IPS-NIHi11 (cell line): Measurements from ENCODE around the gene AKT1S1.

Experiments used
- DNase-seq: peaks from one replicate; pipeline ENCODE4 v3.0.0; 2012; ENCODE audit warnings: mixed read lengths, low spot score

The AKT1S1 gene

DNA sequence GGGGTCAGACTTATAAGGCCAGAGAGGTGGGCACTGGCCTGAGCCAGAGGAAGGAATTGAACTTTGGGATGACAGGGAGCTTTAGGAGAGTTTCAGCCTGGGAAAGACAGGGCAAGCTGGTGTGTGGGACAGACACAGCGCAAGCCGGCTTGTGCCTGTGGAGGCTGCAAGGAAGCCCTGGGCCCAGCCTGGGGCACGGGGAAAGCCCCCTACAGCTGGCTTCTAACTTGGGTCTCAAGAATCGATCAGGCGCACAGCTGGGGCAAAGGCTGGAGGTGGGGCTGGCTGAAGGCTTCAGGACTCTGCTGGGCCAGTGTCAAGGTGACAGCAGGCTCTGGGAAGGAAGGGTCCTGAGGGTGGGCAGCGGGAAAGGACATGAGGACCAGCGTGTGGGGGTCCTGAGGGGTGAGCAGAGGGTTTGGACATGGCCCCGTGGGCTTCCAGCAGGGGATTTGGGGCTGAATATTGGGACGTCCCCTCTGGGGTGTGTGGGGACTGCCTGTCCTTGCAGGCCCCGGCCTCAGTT, 23.2 kb downstream of the AKT1S1 start:
- no peak for DNase-seq

DNA sequence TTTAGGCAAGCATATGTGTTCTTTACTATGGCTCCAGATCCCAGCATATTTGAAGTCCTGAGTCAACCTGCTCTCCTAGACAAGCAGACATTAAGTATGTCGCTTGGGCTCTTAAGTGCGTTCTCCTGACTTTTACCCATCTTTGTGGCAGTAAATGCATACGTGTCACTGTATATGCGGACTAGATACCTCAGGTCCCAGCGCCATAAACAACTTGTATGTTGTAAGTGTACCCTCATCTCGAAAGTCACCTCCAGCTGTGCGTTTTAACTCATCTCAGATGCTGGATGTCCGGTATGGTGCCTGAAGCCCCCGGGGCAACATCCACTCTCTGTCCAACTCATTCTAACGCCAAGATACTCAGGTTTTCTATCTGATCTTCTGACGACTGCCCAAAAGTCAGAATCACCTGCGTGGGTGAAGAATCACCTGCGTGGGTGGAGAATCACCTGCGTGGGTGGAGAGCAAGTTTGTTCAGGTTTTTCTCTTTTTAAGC, 24.5 kb downstream of the AKT1S1 start:
- DNase-seq = no peak

DNA sequence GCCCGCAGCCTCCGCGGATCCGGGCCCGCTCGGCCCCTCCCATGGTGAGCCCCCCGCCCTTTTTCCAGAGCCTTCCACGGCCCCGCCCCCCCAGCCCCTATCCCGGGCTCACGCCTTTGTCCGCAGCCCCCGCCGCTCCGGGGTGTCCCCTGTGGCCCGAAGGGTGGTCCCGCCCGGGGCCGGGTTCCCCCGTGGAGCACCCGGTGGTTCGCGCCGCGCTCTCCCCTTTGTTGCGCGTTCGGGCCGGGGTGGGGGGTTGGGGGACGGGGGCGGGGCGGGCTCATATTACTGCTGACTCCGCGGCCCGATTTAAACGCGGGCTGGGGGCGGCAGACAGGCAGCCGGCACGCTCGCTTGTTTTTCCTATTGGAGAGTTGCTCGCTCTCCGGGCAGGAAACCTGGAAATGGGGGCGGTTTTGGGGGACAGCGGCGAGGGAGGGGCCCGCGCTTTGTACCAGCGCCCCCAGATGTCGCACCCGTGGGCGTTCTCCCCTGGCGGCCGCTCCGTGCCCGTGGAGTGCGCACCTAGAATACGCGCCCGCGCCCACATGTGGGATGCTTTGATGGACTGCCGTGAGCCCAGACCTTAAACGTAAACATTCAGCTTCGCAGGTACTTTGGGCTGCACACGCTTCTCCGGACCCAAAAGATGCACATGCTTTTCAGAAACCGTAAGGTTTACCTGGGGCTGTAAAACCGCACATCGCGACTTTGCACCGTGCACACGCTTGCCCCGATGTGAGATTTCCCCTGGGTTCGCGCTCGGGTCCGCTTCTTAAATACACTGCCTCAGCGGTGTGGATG, 25.5 kb downstream of the AKT1S1 start:
- peak; percentile 83 for DNase-seq

DNA sequence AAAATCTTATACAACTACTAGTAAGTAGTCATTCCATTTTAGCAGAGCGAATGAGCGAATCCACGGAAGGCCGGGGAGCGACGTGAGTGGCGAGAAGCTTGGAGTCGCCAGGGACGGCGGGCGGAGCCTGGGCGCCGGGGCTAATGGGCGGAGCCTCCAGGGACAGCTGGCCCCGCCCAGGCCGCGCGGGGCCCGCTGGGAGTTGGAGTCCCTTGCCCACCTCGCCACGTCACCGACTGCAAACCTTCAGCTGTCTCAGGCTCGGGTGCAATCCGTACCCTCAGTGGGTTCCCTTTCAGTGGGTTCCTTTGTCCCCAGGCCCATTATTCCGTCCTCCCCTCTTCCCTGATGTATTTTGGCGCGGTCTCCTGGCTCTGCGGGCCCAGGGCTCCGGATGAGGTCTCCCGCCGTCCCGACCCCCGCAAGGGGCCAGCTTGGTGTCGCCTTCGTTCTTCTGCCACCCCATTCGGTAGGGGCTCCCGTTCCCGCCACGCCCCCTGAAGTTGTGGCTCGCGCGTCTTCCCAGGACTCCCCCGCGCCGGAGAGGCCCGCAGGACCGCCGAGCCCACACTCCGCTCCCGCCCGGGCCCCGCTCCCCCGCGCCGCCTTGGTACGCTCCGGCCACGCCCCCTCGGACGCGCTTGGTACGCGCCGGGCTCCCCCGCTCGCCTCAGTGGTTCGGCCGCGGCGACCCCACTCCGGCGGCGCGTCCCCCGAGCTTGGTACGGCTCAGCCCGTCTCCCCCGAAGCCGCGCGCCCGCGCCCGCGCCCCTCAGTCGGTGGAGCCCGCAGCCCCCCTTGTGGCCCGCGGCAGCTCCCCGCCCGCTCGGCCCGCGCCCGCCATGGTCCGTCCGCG, 26.4 kb downstream of the AKT1S1 start, which contains the start of gene PTOV1:
PTOV1 (plus strand) TSS at position 673 of the 856 bp plus-strand sequence.
- peak; percentile 99 for DNase-seq

DNA sequence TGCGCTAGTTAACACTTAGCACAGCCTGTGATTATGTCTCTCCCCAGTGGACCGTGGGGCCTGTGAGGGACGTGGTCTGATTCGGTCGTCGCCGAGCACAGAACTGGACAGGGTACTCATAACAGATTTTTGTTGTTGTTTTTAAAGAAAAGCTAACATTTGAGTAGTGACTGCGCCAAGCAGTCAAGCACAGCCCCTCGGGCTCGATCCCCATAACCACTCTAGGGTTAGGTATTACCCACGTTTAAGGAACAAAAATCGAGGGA, 27.0 kb downstream of the AKT1S1 start:
- DNase-seq = no peak

DNA sequence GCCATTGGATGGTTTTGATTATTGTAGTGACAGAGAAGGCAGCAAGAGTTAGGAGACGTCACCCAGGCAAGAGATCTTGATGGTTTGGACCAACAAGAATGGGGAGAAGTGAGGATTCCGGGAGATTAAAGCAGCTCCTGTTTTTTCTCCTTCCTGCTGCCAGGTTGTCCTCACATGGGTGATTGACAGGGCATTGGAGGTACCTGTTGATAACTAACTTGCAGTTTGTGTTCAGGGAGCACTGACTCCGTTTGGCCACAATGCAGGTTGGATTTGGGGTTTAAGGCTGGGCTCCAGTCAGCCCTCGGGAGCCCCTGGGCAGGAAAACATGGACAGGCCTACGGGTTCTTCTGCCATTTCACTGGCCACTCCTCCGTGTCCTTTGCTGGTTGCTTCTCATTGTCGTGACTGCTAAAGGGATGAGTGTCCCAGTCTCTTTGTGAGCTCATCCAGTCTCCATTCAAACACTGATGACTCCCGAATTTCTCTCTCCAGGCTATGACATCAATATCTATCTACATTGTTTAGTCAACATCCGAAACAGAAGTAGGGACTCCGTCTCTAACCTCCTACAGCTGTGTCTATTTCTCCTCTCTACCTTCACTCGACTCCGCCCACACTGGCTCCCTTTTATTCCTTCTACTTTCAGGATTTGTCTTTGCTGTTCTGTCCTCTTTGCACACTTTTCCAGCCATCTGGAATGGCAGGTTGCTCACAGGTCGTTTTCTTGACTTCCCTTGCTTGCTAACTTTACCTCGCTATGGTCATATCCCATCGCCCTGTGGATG, 27.5 kb downstream of the AKT1S1 start:
- no peak for DNase-seq

DNA sequence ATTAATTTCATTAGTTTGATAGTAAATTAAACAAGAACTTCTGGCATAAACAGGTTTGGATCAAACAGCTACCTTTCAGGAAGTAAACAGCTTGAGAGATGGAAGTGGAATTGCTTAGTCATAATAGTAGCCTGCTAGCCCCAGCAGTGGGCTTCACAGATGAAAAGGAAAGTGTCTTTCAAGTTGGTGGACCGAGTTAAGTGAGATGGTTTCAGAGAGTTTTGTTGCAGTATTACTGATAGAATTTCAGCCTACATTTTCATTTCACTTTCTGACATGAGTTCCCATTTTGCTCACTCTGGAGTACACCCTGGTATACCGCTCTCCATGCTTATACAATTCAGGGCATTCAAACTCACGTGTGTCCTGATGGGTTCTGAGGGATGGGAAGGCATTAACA, 28.2 kb downstream of the AKT1S1 start:
- DNase-seq = no peak

DNA sequence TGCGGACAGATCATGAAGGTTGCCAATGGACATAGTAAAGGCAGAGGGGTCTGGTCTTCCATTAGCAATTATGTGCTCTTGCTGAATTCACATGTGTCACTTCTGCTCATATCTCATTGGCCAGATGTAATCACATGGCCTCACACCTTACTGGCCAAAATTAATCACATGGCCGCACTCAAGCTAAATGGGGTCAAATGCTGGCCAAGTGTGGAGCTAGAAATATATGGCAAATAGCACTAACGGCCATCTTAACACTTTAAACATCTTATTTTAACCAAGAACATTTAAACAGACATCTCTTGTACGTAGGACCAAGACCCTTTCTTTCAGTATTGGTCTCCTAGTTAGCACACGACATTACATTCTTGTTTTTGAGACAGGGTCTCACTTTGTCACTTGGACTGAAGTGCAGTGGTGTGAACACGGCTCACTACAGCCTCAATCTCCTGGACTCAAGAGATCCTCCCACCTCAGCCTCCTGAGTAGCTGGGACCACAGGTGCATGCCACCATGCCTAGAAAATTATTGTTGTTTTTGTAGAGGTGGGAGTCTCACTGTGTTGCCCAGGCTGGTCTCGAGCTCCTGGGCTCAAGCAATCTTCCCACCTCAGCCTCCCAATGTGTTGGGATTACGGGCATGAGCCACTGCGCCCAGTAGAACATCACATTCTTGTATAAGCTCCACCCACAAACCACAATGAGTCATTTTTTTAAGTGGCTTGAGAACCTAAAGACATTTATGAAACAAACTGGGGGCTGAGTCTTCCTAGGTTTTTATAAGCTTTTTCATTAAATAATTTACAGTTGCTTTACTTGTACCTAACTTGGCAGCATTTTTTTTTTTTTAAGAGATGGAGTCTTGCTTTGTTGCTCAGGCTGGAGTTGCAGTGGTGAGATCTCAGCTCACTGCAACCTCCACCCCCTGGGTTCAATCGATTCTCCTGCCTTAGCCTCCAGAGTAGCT, 29.1 kb downstream of the AKT1S1 start:
- no peak for DNase-seq

DNA sequence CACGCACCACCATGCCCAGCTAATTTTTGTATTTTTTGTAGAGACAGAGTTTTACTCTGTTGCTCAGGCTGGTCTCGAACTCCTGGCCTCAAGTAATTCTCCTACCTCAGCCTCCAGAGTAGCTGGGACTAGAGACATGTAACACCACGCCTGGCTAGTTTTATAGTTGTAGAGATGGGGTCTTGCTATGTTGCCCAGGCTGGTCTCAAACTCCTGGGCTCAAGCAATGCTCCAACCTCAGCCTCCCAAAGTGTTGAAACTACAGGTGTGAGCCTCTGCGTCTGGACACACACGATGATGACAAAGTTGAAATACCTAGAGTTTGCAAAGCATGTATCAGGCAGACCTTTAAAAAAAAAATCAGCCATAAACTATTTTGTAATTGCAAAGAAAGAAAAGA, 30.7 kb downstream of the AKT1S1 start:
- DNase-seq = no peak

DNA sequence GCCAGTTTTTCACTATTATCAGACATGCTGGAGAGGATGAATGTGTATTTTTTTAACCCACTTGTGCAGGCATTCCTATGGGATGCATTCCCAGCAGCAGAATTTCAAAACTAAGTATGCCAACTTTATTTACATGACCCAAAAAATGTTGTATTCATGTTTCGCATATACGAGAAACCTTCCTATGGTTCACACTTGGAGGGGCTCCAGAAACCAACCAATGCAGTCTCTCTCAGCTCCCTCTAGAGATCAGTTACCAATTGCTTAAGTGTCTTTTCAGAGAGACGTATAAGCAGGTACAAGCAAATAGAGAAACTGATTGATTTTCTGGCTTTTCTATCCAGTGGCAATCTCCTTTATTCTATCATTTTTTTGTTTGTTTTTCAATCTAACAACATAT, 31.7 kb downstream of the AKT1S1 start:
- no peak for DNase-seq

DNA sequence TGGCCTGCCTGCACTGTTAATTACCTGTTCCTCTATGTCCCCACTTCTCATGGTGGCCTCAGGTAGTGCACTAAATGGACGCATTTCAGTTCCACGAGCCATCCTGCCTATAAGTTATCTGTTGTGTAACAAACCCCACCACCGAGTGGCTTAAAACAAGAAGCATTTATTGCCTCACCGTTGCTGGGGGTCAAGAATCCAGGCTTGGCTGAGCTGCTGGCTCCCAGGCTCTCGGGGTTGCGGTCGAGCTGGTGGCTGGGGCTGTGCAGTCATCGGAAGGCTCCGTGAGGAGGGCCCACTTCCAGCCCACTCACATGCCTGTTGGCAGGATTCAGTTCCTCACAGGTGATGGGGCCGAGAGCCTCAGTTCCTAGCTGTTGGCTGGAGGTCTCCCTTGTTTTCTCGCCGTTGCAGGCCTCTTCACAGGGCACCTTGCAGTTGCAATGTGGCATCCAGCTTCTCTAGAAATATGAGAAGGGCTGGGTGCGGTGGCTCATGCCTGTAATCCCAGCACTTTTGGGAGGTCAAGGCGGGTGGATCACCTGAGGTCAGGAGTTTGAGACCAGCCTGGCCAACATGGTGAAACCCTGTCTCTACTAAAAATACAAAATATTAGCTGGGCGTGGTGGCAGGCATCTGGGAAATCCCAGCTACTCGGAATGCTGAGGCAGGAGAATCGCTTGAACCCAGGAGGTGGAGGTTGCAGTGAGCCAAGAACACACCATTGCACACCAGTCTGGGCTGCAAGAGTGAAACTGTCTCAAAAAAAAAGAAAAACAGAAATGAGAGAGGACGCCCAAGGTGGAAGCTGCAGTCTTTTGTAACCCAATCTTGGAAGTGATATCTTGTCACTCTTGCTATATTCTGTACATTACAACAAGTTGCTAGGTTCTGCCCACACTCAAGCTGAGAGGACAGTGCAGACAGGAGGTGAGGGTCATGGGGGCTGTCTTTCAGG, 32.7 kb downstream of the AKT1S1 start:
- no peak for DNase-seq

DNA sequence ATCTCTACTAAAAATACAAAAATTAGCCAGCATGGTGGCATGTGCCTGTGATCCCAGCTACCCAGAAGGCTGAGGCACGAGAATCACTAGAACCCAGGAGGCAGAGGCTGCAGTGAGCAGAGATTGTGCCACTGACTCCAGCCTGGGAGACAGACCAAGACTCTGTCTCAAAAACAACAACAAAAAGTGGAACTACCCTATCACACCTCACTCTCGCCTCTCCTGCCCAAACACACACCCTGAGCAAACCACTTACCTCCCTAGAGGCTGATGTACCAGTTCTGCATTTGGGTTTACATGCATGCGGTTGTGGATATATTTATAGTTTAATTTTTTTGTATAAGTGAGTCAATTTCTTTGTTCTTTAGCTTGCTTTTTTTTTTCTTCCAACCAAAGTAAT, 33.9 kb downstream of the AKT1S1 start:
- no peak for DNase-seq

DNA sequence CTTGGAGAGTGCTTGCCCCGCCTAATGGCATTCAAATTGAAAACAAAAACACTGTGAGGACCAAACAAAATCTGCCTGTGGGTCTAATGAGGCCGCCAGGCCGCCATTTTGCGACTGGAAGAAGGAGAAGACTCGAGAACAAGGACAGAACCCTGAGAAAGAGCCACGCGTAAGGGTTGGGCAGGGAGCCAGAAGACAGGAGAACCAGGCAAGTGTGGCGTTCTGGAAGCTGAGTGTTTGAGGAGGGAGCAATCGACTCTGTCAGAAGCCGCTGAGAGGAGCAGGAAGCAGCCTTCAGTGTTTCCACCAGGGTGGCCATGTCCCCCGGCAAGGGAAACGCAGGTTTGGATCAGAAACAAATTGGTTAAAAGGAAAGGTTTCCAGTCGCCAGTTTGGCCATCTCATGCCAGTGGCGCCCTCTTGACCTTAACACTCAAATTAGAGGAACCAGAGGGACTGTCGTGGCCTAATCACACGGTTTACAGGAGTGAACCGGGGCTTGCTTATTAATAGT, 36.4 kb downstream of the AKT1S1 start:
- DNase-seq = no peak

DNA sequence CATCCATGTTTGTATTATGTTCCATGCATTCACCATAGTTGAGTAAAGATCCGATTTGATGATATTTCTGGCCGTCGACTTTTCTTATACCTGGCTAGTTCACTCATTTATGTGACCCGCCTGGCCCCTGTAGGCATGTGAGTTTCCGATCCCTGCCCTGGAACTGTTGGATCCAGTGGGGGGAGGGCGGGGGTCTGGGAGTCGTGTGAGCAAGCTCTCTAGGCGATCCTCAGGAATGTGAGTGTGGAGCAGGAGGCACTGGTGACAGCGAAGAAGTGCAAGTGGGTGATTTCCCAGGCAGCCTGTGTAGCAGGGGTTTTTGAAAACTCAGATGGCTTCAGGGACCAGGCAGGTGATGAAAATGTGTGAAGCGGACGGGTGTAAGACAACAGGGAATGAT, 36.8 kb downstream of the AKT1S1 start:
- DNase-seq = no peak

DNA sequence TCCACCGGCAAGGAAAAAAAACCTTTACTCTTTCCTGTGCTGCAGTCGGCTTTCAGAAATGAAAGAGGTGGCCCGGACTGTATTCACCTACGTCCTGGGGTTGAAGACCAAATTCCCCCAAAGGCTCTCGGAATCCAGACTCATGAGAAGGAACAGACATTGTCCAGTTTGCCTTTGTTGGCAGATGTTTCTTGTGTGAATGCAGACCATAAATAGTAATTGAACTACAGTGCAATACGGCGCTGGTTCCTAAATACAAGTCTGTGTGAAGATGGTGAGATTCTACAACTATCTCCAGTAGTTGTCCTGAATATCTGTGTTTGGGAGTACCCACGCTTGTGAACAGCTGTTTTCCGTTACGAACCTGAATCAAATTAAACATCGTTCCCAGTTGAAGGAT, 37.4 kb downstream of the AKT1S1 start:
- no peak for DNase-seq

DNA sequence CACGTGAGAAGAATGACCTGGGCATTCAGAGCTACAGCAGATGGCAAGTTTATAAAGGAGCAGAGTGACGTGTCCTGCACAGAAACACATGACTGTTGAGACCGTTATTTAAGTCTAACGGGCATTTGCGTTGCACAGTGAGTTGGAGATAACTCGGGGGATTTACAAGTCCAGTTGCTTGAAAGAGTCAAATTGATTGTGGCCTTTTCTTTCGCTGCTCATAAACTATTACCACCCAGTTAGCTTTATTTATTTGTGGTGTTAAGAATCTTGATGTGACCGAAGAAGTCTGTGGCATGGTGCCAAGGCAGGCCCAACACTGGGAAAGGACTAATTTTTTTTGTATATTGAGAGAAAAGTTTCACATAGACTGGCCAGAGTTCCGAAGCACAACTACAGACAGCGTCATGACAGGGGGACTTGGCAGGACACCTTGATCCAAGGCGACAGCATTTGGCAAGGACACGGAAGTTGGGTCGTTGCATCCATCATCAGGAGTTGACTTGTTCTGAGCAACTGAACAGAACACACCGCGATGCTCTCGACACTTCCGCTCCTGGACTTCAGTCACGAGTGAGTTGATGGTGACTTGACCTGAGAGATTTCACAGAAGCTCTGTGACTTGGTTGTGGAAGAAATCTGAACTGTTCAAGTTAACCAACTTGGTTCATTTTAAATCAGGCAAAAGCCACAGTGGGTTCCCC, 38.1 kb downstream of the AKT1S1 start:
- no peak for DNase-seq

DNA sequence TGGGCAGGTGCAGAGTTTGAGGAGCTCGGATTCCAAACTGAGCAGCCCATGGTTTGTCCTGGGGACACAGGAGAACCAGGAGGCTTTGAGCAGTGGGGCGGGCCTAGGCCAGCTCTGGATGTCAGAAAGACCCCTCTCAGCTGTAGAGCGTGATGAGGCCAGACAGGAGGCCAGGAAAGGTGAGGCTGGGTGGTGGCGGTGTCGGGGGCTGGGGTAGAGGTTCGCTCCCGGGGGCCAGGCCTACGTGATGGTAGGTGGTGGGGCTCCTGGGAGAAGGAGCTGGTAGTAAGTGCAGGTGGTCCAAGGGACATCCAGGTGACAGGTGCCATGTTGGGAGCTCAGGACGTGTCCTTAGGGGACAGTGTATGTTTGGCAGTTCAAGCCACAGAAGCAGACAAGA, 39.7 kb downstream of the AKT1S1 start:
- no peak for DNase-seq

DNA sequence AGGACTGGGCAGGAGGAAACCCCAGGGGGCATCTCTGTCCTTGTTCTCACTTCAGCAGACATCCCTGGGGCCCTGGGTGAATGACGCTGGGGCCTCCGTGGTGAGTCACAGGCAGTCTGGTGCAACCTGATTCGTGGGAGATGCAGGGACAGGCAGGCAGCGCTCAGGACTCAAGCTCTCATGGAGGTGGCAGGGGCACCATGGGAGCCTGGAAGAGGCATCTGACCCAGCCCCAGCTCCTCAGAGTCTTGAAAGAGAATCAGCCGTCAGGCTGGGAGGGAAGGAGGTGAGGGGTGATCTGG, 40.2 kb downstream of the AKT1S1 start:
- no peak for DNase-seq
